Osteocyte (in vitro differentiated cells): Measurements from ENCODE around the gene CYFIP1. TPM values are rescaled to one million over a fixed set of nuclear protein-coding genes. Genes with fewer than 3 reads are reported as not detected.

Experiments
- DNase-seq: peaks from one replicate; pipeline ENCODE4 v3.0.0; 2021; ENCODE audit warnings: mixed read lengths; ENCODE audit not compliant: unreplicated experiment; ENCODE audit errors: extremely low spot score
- H3K27ac Mint-ChIP-seq: one replicate; pipeline ENCODE4 v1.8.0; 2021; ENCODE audit warnings: mild to moderate bottlenecking, mixed read lengths; ENCODE audit not compliant: unreplicated experiment
- H3K27me3 Mint-ChIP-seq: one replicate; pipeline ENCODE4 v1.8.0; 2021; ENCODE audit warnings: mixed read lengths; ENCODE audit not compliant: unreplicated experiment
- H3K36me3 Mint-ChIP-seq: one replicate; pipeline ENCODE4 v1.8.0; 2021; ENCODE audit warnings: mixed read lengths; ENCODE audit not compliant: unreplicated experiment
- H3K4me1 Mint-ChIP-seq: one replicate; pipeline ENCODE4 v1.8.0; 2021; ENCODE audit warnings: mixed read lengths; ENCODE audit not compliant: unreplicated experiment
- H3K4me3 Mint-ChIP-seq: one replicate; pipeline ENCODE4 v1.8.0; 2021; ENCODE audit warnings: mild to moderate bottlenecking, moderate library complexity, mixed read lengths; ENCODE audit not compliant: unreplicated experiment
- H3K9me3 Mint-ChIP-seq: one replicate; pipeline ENCODE4 v1.8.0; 2021; ENCODE audit warnings: mixed read lengths; ENCODE audit not compliant: unreplicated experiment
- CTCF ChIP-seq: fragments of 200-600 bp; sonication (generic); IDR thresholded peaks from 2 replicates; pipeline ENCODE4 v1.5.0; 2021; ENCODE audit warnings: antibody characterized with exemption, mild to moderate bottlenecking, moderate library complexity
- total RNA-seq: library from RNA; stranded (reverse); gene quantifications from 2 replicates; pipeline ENCODE4 v1.2.1, GENCODE V29; 2021

Gene CYFIP1
- total RNA-seq, 1 donor from 2014 or later: 118 TPM

- Mint-ChIP-seq H3K9me3 (no peaks in the 10 kb centered on the region), H3K27ac (peak overlapping the region; percentile 52), H3K27me3 (no peaks in the 10 kb centered on the region), H3K4me1 (peaks cover 61% of the 10 kb centered on the region), H3K4me3 (no peak overlapping the region), H3K36me3 (no peaks in the 10 kb centered on the region)
- no peak for DNase-seq
- no peak for TF ChIP-seq CTCF
Measured at GRCh38 chr15:22960556-22960955, 19.6 kb downstream of the CYFIP1 start.

- H3K4me1 Mint-ChIP-seq: peaks cover 63% of the 10 kb centered on the region
- no peak for TF ChIP-seq CTCF
- no peaks in the 10 kb centered on the region for H3K9me3 Mint-ChIP-seq
- H3K27me3 Mint-ChIP-seq: no peaks in the 10 kb centered on the region
- no peaks in the 10 kb centered on the region for H3K36me3 Mint-ChIP-seq
- H3K27ac Mint-ChIP-seq: peak overlapping the region; percentile 52
- no peak overlapping the region for H3K4me3 Mint-ChIP-seq
- DNase-seq: no peak
Measured at GRCh38 chr15:22960126-22960525, 20.0 kb downstream of the CYFIP1 start.

- no peak overlapping the region for H3K27ac Mint-ChIP-seq
- peaks cover 66% of the 10 kb centered on the region for H3K4me1 Mint-ChIP-seq
- H3K9me3 Mint-ChIP-seq: no peaks in the 10 kb centered on the region
- H3K36me3 Mint-ChIP-seq: no peaks in the 10 kb centered on the region
- no peak for TF ChIP-seq CTCF
- no peak for DNase-seq
- no peak overlapping the region for H3K4me3 Mint-ChIP-seq
- H3K27me3 Mint-ChIP-seq: no peaks in the 10 kb centered on the region
Measured at GRCh38 chr15:22959321-22960101, 20.7 kb downstream of the CYFIP1 start.

GRCh38 chr15:22958487-22959280 lies 21.5 kb downstream of the CYFIP1 start:
- Mint-ChIP-seq H3K27ac (no peak overlapping the region), H3K27me3 (no peaks in the 10 kb centered on the region), H3K4me3 (no peak overlapping the region), H3K4me1 (peaks cover 60% of the 10 kb centered on the region), H3K36me3 (no peaks in the 10 kb centered on the region), H3K9me3 (no peaks in the 10 kb centered on the region)
- DNase-seq: no peak
- TF ChIP-seq CTCF: no peak

DNA sequence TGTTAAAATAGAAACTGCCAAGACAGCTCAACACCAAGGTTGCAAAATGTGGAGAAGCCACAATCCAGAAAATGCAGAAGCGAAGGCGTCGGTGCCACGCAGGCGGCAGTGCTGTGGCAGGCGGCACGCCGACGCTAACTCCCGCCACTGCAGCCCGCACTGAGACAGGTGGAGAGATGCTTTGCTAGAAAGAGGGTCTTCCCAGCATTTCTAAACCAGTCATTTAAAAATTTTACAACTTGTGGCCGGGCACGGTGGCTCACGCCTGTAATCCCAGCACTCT lies 23.2 kb downstream of the CYFIP1 start:
- Mint-ChIP-seq H3K27me3 (no peaks in the 10 kb centered on the region), H3K9me3 (no peaks in the 10 kb centered on the region), H3K27ac (peak overlapping the region; percentile 18), H3K36me3 (no peaks in the 10 kb centered on the region), H3K4me3 (no peak overlapping the region), H3K4me1 (peaks cover 53% of the 10 kb centered on the region)
- TF ChIP-seq CTCF: no peak
- no peak for DNase-seq
